ENCODE data around the gene SMIM44.

GRCh38 chr19:3459089-3459881, 24.0 kb downstream of the SMIM44 start:
- TF ChIP-seq, protein P1, sequence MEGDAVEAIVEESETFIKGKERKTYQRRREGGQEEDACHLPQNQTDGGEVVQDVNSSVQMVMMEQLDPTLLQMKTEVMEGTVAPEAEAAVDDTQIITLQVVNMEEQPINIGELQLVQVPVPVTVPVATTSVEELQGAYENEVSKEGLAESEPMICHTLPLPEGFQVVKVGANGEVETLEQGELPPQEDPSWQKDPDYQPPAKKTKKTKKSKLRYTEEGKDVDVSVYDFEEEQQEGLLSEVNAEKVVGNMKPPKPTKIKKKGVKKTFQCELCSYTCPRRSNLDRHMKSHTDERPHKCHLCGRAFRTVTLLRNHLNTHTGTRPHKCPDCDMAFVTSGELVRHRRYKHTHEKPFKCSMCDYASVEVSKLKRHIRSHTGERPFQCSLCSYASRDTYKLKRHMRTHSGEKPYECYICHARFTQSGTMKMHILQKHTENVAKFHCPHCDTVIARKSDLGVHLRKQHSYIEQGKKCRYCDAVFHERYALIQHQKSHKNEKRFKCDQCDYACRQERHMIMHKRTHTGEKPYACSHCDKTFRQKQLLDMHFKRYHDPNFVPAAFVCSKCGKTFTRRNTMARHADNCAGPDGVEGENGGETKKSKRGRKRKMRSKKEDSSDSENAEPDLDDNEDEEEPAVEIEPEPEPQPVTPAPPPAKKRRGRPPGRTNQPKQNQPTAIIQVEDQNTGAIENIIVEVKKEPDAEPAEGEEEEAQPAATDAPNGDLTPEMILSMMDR (IDR thresholded peaks at IDR 0.05): no peak
- no peak for TF ChIP-seq POLR2A (IDR thresholded peaks at IDR 0.05)

Data from thyroid gland (tissue), 4 donors.